A673 (cell line): ENCODE data around the gene DAPK2. TPM values are rescaled to one million over a fixed set of nuclear protein-coding genes. Genes with fewer than 3 reads are reported as not detected.

ENCODE experiments used
- BruUV-seq: library from RNA; stranded (reverse); fragments of 400-500 nt; replicated peaks from 2 replicates; lab custom pipeline; 2021; lab: Mats Ljungman, UMichigan
- CTCF ChIA-PET: fragments of 300-600 bp; sonication (Branson Sonifier 250); formaldehyde crosslinking; loops from one replicate; lab custom pipeline; 2022; ENCODE audit warnings: antibody characterized with exemption; lab: Charles Lee
- POLR2A ChIA-PET: fragments of 300-600 bp; sonication (Branson Sonifier 250); formaldehyde crosslinking; loops from one replicate; lab custom pipeline; 2022; ENCODE audit warnings: antibody characterized with exemption; ENCODE audit not compliant: low non-redundant PET; lab: Charles Lee
- DNase-seq: peaks from one replicate; pipeline ENCODE4 v3.0.0-alpha.2; 2015; ENCODE audit warnings: low spot score
- H3K27ac ChIP-seq: fragments of 200-600 bp; sonication (generic); 2 replicates; pipeline ENCODE4 v1.5.1; 2016; ENCODE audit warnings: mixed run types, low read depth, mild to moderate bottlenecking, mixed read lengths, antibody characterized with exemption, low read length; ENCODE audit not compliant: poor library complexity, severe bottlenecking
- H3K27me3 ChIP-seq: fragments of 200-600 bp; sonication (generic); replicated peaks from 2 replicates; pipeline ENCODE4 v1.6.1; 2017; ENCODE audit warnings: mixed run types, low read depth, mild to moderate bottlenecking, mixed read lengths, antibody characterized with exemption, low read length; ENCODE audit not compliant: insufficient read depth, poor library complexity
- H3K36me3 ChIP-seq: fragments of 200-600 bp; sonication (generic); 2 replicates; pipeline ENCODE4 v1.6.1; 2016; ENCODE audit warnings: mixed run types, mild to moderate bottlenecking, mixed read lengths, antibody characterized with exemption, low read length; ENCODE audit not compliant: insufficient read depth, poor library complexity, severe bottlenecking
- H3K4me1 ChIP-seq: fragments of 200-600 bp; sonication (generic); 2 replicates; pipeline ENCODE4 v1.6.1; 2017; ENCODE audit warnings: mixed run types, mild to moderate bottlenecking, mixed read lengths, antibody characterized with exemption, low read length; ENCODE audit not compliant: insufficient read depth, poor library complexity, severe bottlenecking
- H3K4me3 ChIP-seq: fragments of 200-600 bp; sonication (generic); 2 replicates; pipeline ENCODE4 v1.5.1; 2016; ENCODE audit warnings: low read depth, mixed run types, mild to moderate bottlenecking, mixed read lengths, low read length; ENCODE audit not compliant: poor library complexity, severe bottlenecking
- H3K9me3 ChIP-seq: fragments of 200-600 bp; sonication (generic); 2 replicates; pipeline ENCODE4 v1.6.1; 2016; ENCODE audit warnings: mixed run types, low read depth, mild to moderate bottlenecking, mixed read lengths, antibody characterized with exemption, low read length; ENCODE audit not compliant: poor library complexity, severe bottlenecking
- CTCF ChIP-seq: fragments of 300-800, 200-600 bp; sonication (generic); conservative IDR thresholded peaks from 2 replicates; pipeline ENCODE4 v1.5.1; 2017; ENCODE audit warnings: low read depth, mild to moderate bottlenecking, antibody characterized with exemption, low read length, moderate library complexity, mixed read lengths
- EZH2 ChIP-seq: fragments of 200-600 bp; sonication (generic); IDR thresholded peaks from 2 replicates; pipeline ENCODE4 v1.6.1; 2017; ENCODE audit warnings: borderline replicate concordance, low read depth, mild to moderate bottlenecking, mixed read lengths, antibody characterized with exemption, low read length; ENCODE audit not compliant: poor library complexity, severe bottlenecking
- intact Hi-C: fragments of 100-400 bp; cut with micrococcal nuclease; formaldehyde crosslinking; loops from one replicate; pipeline ENCODE4 v1.10.0; 2022; ENCODE audit not compliant: unreplicated experiment
- total RNA-seq: library from RNA; stranded (reverse); gene quantifications from 2 replicates; pipeline ENCODE4 v1.2.3, GENCODE V29; 2021

Gene DAPK2
- total RNA-seq, 1 experiment from 2014 or later = 19.2 TPM

GRCh38 chr15:63977119-63977518 is 69.2 kb downstream of the DAPK2 start:
- no peaks in the 10 kb centered on the region for H3K9me3 ChIP-seq
- CTCF ChIA-PET = no interaction called here
- BruUV-seq = no TSS peak
- H3K27me3 ChIP-seq = no peaks in the 10 kb centered on the region
- intact Hi-C loops = no loop called here
- H3K4me1 ChIP-seq = peaks cover 3% of the 10 kb centered on the region
- POLR2A ChIA-PET = no interaction called here
- H3K36me3 ChIP-seq = no peaks in the 10 kb centered on the region
- no peak overlapping the region for H3K27ac ChIP-seq
- TF ChIP-seq EZH2 (no peak), CTCF (no peak)
- DNase-seq = no peak
- H3K4me3 ChIP-seq = no peak overlapping the region

- H3K36me3 ChIP-seq = no peaks in the 10 kb centered on the region
- DNase-seq = no peak
- intact Hi-C loops = no loop called here
- H3K4me3 ChIP-seq = no peak overlapping the region
- no peak overlapping the region for H3K27ac ChIP-seq
- peaks cover 3% of the 10 kb centered on the region for H3K4me1 ChIP-seq
- no peaks in the 10 kb centered on the region for H3K9me3 ChIP-seq
- POLR2A ChIA-PET = no interaction called here
- BruUV-seq = no TSS peak
- TF ChIP-seq EZH2 (no peak), CTCF (no peak)
- CTCF ChIA-PET = no interaction called here
- no peaks in the 10 kb centered on the region for H3K27me3 ChIP-seq
Measured at GRCh38 chr15:63974021-63974420, 72.3 kb downstream of the DAPK2 start.

GRCh38 chr15:63973212-63974009 is 72.9 kb downstream of the DAPK2 start:
- TF ChIP-seq CTCF (no peak), EZH2 (no peak)
- BruUV-seq = no TSS peak
- H3K4me3 ChIP-seq = no peak overlapping the region
- ChIA-PET CTCF (no interaction called here), POLR2A (no interaction called here)
- no peak overlapping the region for H3K27ac ChIP-seq
- no peaks in the 10 kb centered on the region for H3K36me3 ChIP-seq
- no peaks in the 10 kb centered on the region for H3K27me3 ChIP-seq
- peak; percentile 29 for DNase-seq
- intact Hi-C loops = no loop called here
- peaks cover 3% of the 10 kb centered on the region for H3K4me1 ChIP-seq
- no peaks in the 10 kb centered on the region for H3K9me3 ChIP-seq
